ENCODE results near the gene SPRR5.

GRCh38 chr1:152962876-152963415 lies 15.9 kb downstream of the SPRR5 start:
- TF ChIP-seq CTCF (IDR thresholded peaks at IDR 0.05) (no peak), POLR2A (IDR thresholded peaks at IDR 0.05) (no peak)
